Fibroblast of mammary gland (primary cell): ENCODE measurements around the gene PPP4C.

Source experiments
- DNase-seq: peaks from one replicate; pipeline ENCODE4 v3.0.0-alpha.2; 2010; ENCODE audit warnings: low read depth
- H3K4me3 ChIP-seq: 2 replicates; pipeline ENCODE4 v1.5.1; 2011; ENCODE audit warnings: low read depth, mild to moderate bottlenecking, low read length, moderate library complexity; ENCODE audit not compliant: control insufficient read depth
- TF ChIP-seq, protein P1 (sequence below): conservative IDR thresholded peaks from 2 replicates; pipeline ENCODE4 v1.5.1; 2011; ENCODE audit warnings: low read depth, low read length, inconsistent platforms; ENCODE audit not compliant: control insufficient read depth, insufficient read depth

Gene PPP4C

DNA sequence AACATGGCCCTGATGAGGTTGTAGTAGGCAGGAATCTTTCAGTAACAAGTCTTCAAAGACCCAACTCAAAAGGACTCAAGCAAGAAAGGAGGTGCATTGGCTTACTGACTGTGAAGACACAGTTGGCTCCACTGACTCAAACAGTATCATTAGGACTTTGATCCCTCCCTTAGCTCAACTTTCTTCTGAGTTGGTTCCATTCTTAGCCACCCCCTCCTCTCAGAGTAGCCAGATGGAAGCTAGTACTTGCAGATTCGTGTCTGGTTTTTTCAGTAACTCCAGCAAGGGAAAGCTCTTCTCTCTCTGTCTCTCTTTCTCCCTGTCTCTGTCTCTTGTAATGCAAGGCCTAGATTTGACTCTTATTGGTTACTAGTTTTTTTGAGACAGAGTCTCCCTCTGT, 52.2 kb downstream of the PPP4C start:
- no peak overlapping the region for H3K4me3 ChIP-seq
- DNase-seq = no peak
- TF ChIP-seq, protein P1, sequence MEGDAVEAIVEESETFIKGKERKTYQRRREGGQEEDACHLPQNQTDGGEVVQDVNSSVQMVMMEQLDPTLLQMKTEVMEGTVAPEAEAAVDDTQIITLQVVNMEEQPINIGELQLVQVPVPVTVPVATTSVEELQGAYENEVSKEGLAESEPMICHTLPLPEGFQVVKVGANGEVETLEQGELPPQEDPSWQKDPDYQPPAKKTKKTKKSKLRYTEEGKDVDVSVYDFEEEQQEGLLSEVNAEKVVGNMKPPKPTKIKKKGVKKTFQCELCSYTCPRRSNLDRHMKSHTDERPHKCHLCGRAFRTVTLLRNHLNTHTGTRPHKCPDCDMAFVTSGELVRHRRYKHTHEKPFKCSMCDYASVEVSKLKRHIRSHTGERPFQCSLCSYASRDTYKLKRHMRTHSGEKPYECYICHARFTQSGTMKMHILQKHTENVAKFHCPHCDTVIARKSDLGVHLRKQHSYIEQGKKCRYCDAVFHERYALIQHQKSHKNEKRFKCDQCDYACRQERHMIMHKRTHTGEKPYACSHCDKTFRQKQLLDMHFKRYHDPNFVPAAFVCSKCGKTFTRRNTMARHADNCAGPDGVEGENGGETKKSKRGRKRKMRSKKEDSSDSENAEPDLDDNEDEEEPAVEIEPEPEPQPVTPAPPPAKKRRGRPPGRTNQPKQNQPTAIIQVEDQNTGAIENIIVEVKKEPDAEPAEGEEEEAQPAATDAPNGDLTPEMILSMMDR = no peak

DNA sequence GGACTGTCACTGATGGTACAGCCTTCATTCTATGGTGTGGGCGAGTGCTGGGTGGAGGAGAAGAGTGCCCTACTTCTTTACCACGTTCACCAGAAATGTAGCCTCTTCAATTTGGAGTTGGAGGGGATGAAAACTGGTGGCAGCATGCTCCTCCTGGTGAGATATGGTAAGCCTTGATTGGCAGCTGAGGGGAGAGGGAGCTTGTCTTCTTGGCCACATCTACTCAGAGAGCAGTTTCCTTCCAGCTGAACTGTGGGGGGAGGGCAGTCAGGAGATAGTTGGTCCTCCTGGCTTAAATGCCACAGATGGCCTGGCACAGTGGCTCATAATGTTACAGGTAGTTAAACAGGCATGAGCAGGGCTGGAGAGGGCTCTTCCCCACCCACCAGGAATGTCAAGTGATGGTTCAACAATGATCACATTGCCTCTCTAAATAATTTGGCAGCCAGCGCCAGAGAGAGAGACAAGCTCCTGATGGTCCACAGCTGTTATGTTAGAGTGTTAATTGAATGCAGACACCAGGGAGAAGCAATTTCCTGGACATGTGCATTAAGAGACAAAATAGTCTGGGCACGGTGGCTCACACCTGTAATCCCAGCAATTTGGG, 56.2 kb downstream of the PPP4C start:
- no peak for DNase-seq
- TF ChIP-seq, protein P1 = no peak
- H3K4me3 ChIP-seq = no peak overlapping the region

DNA sequence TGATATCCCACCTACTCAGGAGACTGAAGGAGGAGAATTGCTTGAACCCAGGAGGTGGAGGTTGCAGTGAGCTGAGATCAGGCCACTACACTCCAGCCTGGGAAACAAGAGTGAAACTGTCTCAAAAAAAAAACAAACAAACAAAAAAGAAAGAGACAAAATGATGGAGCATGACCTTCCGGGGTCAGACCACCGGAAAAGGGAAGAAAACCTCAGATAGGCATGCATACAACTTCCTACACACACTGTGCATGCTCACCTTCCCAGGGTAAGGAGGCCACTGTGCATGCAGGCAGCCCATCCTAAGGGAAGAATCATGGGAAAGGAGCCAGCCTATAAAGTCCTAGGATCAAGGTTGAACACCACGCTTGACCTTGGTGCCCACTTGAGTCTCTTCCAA, 56.8 kb downstream of the PPP4C start:
- TF ChIP-seq, protein P1 = no peak
- H3K4me3 ChIP-seq = no peak overlapping the region
- no peak for DNase-seq
